Astrocyte (in vitro differentiated cells and primary cell): Measurements from ENCODE around the gene XPC. TPM values are rescaled to one million over a fixed set of nuclear protein-coding genes. Genes with fewer than 3 reads are reported as not detected.

ENCODE experiments used
- DNase-seq: peaks from one replicate; pipeline ENCODE4 v3.0.0-alpha.2; 2010; ENCODE audit warnings: low read depth
- FAIRE-seq: peaks from 2 replicates; lab custom pipeline; 2011; peaks lifted over from hg19 to GRCh38; lab: Jason Lieb, UNC
- H2AFZ ChIP-seq: 2 replicates; pipeline ENCODE4 v1.6.0; 2012; ENCODE audit warnings: low read depth, low read length, inconsistent platforms
- H3K27ac ChIP-seq: 2 replicates; pipeline ENCODE4 v1.5.1; 2011; ENCODE audit warnings: low read depth, low read length, inconsistent platforms
- H3K27me3 ChIP-seq: 2 replicates; pipeline ENCODE4 v1.6.0; 2011; ENCODE audit warnings: low read length, inconsistent platforms; ENCODE audit not compliant: insufficient read depth
- H3K36me3 ChIP-seq: 2 replicates; pipeline ENCODE4 v1.5.1; 2011; ENCODE audit warnings: low read length, inconsistent platforms; ENCODE audit not compliant: insufficient read depth
- H3K4me1 ChIP-seq: 2 replicates; pipeline ENCODE4 v1.5.1; 2011; ENCODE audit warnings: low read length, inconsistent platforms; ENCODE audit not compliant: insufficient read depth
- H3K4me2 ChIP-seq: 2 replicates; pipeline ENCODE4 v1.6.0; 2012; ENCODE audit warnings: low read length, inconsistent platforms
- H3K4me3 ChIP-seq: 2 replicates; pipeline ENCODE4 v1.5.1; 2011; ENCODE audit warnings: low read depth, mild to moderate bottlenecking, low read length, inconsistent platforms; ENCODE audit not compliant: insufficient read depth
- H3K79me2 ChIP-seq: 2 replicates; pipeline ENCODE4 v1.6.0; 2012; ENCODE audit warnings: mild to moderate bottlenecking, low read length, inconsistent platforms; ENCODE audit not compliant: insufficient read depth
- H3K9ac ChIP-seq: 2 replicates; pipeline ENCODE4 v1.6.0; 2012; ENCODE audit warnings: mild to moderate bottlenecking, low read length, inconsistent platforms
- H3K9me3 ChIP-seq: 2 replicates; pipeline ENCODE4 v1.5.1; 2012; ENCODE audit warnings: low read depth, mild to moderate bottlenecking, low read length, inconsistent platforms; ENCODE audit not compliant: insufficient read depth
- H4K20me1 ChIP-seq: 2 replicates; pipeline ENCODE4 v1.6.0; 2012; ENCODE audit warnings: low read length, inconsistent platforms; ENCODE audit not compliant: insufficient read depth
- H3K27ac Mint-ChIP-seq: one replicate; pipeline ENCODE4 v1.8.0; 2021; ENCODE audit warnings: mild to moderate bottlenecking, mixed read lengths; ENCODE audit not compliant: unreplicated experiment
- H3K27me3 Mint-ChIP-seq: one replicate; pipeline ENCODE4 v1.8.0; 2021; ENCODE audit warnings: low read depth, mixed read lengths; ENCODE audit not compliant: unreplicated experiment
- H3K36me3 Mint-ChIP-seq: one replicate; pipeline ENCODE4 v1.8.0; 2021; ENCODE audit warnings: low read depth, mixed read lengths; ENCODE audit not compliant: unreplicated experiment
- H3K4me1 Mint-ChIP-seq: one replicate; pipeline ENCODE4 v1.8.0; 2021; ENCODE audit warnings: low read depth, mixed read lengths; ENCODE audit not compliant: unreplicated experiment
- H3K4me3 Mint-ChIP-seq: one replicate; pipeline ENCODE4 v1.8.0; 2021; ENCODE audit warnings: mild to moderate bottlenecking, moderate library complexity, mixed read lengths; ENCODE audit not compliant: unreplicated experiment
- H3K9me3 Mint-ChIP-seq: one replicate; pipeline ENCODE4 v1.8.0; 2021; ENCODE audit warnings: mild to moderate bottlenecking, mixed read lengths; ENCODE audit not compliant: unreplicated experiment
- EZH2 ChIP-seq: IDR thresholded peaks from 2 replicates; pipeline ENCODE4 v1.6.1; 2012; ENCODE audit warnings: mild to moderate bottlenecking, low read length, inconsistent platforms; ENCODE audit not compliant: insufficient read depth
- total RNA-seq: library from RNA; stranded (reverse); gene quantifications from 2 replicates; pipeline ENCODE4 v1.2.1, GENCODE V29; 2021
- TF ChIP-seq, protein P1 (sequence below): IDR thresholded peaks from 2 replicates; pipeline ENCODE4 v1.5.1; 2011; ENCODE audit warnings: low read depth, mild to moderate bottlenecking, inconsistent platforms, low read length, moderate library complexity; ENCODE audit not compliant: insufficient read depth

Gene XPC
- total RNA-seq, 1 donor from 2014 or later, result 33.6 TPM

GRCh38 chr3:14179114-14179465 lies 689 bp upstream of the XPC start:
- no peaks in the 10 kb centered on the region for H3K27me3 ChIP-seq
- peaks cover 30% of the 10 kb centered on the region for H3K4me1 ChIP-seq
- peak overlapping the region; percentile 99 for H3K4me3 Mint-ChIP-seq
- H3K9me3 Mint-ChIP-seq, result no peaks in the 10 kb centered on the region
- H2AFZ ChIP-seq, result peak overlapping the region; percentile 91
- H3K4me2 ChIP-seq, result peak overlapping the region; percentile 91
- H3K36me3 ChIP-seq, result peaks cover 16% of the 10 kb centered on the region
- TF ChIP-seq, protein P1, sequence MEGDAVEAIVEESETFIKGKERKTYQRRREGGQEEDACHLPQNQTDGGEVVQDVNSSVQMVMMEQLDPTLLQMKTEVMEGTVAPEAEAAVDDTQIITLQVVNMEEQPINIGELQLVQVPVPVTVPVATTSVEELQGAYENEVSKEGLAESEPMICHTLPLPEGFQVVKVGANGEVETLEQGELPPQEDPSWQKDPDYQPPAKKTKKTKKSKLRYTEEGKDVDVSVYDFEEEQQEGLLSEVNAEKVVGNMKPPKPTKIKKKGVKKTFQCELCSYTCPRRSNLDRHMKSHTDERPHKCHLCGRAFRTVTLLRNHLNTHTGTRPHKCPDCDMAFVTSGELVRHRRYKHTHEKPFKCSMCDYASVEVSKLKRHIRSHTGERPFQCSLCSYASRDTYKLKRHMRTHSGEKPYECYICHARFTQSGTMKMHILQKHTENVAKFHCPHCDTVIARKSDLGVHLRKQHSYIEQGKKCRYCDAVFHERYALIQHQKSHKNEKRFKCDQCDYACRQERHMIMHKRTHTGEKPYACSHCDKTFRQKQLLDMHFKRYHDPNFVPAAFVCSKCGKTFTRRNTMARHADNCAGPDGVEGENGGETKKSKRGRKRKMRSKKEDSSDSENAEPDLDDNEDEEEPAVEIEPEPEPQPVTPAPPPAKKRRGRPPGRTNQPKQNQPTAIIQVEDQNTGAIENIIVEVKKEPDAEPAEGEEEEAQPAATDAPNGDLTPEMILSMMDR, result no peak
- no peak for TF ChIP-seq EZH2
- peaks cover 31% of the 10 kb centered on the region for H4K20me1 ChIP-seq
- H3K27ac Mint-ChIP-seq, result peak overlapping the region; percentile 96
- peak overlapping the region; percentile 96 for H3K9ac ChIP-seq
- peaks cover 84% of the 10 kb centered on the region for H3K79me2 ChIP-seq
- H3K27me3 Mint-ChIP-seq, result no peaks in the 10 kb centered on the region
- DNase-seq (no peak), FAIRE-seq (no peak)
- peaks cover 32% of the 10 kb centered on the region for H3K4me1 Mint-ChIP-seq
- H3K9me3 ChIP-seq, result no peaks in the 10 kb centered on the region
- H3K36me3 Mint-ChIP-seq, result peaks cover 3% of the 10 kb centered on the region
- H3K27ac ChIP-seq, result peak overlapping the region; percentile 95
- H3K4me3 ChIP-seq, result peak overlapping the region; percentile 98

DNA sequence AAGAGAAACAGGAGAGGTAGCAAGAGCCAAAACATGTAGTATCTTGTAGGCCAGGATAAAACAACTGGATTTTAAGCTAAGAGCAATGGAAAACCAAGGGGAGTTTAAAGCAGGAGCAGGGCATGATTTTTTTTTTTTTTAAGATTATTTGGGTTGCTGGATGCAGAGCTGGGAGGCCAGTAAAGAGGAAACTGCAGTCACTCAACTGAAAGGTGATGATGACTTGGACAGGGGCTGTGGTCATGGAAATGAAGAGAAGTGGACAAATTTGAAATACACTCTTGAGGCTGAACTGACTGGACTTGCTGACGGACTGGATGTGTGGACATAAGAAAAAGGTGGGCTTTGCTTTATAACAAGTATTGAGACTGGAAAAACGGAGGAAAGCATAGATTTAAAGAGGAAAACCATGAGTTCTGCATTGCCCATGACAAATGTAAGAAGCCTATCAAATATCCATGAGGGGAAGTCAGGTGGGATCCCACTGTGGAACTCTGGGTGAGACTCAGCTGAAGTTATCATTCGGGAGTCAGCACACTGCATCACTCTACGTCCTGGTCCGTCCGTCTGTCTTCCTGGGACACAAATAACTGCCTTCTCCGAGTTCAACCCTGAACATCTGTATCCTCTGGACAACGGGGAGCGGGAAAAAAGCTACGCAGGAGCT lies 688 bp downstream of the XPC start:
- peaks cover 88% of the 10 kb centered on the region for H3K79me2 ChIP-seq
- Mint-ChIP-seq H3K36me3 (peaks cover 3% of the 10 kb centered on the region), H3K9me3 (no peaks in the 10 kb centered on the region), H3K4me3 (peak overlapping the region; percentile 99), H3K27me3 (no peaks in the 10 kb centered on the region), H3K27ac (peak overlapping the region; percentile 98), H3K4me1 (peaks cover 32% of the 10 kb centered on the region)
- no peaks in the 10 kb centered on the region for H3K9me3 ChIP-seq
- H3K9ac ChIP-seq, result peak overlapping the region; percentile 96
- TF ChIP-seq, protein P1, result no peak
- no peak for TF ChIP-seq EZH2
- DNase-seq (peak; percentile 13), FAIRE-seq (no peak)
- H3K4me1 ChIP-seq, result peaks cover 30% of the 10 kb centered on the region
- no peaks in the 10 kb centered on the region for H3K27me3 ChIP-seq
- peaks cover 37% of the 10 kb centered on the region for H4K20me1 ChIP-seq
- peak overlapping the region; percentile 95 for H3K27ac ChIP-seq
- H3K4me2 ChIP-seq, result peak overlapping the region; percentile 85
- H3K36me3 ChIP-seq, result peaks cover 7% of the 10 kb centered on the region
- H2AFZ ChIP-seq, result peak overlapping the region; percentile 76
- H3K4me3 ChIP-seq, result peak overlapping the region; percentile 98
